OCI-LY1 (cell line): Measurements from ENCODE around the gene ERRFI1.

Experiments used
- H2AFZ ChIP-seq: fragments of 200-600 bp; sonication (generic), shearing (Covaris generic); 2 replicates; pipeline ENCODE4 v1.6.0; 2014; ENCODE audit warnings: antibody characterized with exemption, mild to moderate bottlenecking, low read length
- H3F3A ChIP-seq: fragments of 200-600 bp; sonication (generic), shearing (Covaris generic); 2 replicates; pipeline ENCODE4 v1.6.0; 2014; ENCODE audit warnings: mild to moderate bottlenecking, antibody characterized with exemption, low read length, moderate library complexity; ENCODE audit not compliant: insufficient read depth
- H3K27ac ChIP-seq: fragments of 200-600 bp; sonication (generic); 2 replicates; pipeline ENCODE4 v1.5.1; 2014; ENCODE audit warnings: low read length, mixed run types, mild to moderate bottlenecking, low read depth; ENCODE audit not compliant: poor library complexity, severe bottlenecking
- H3K27me3 ChIP-seq: fragments of 200-600 bp; sonication (generic); 2 replicates; pipeline ENCODE4 v1.6.0; 2014; ENCODE audit warnings: antibody characterized with exemption, mild to moderate bottlenecking, low read length, moderate library complexity; ENCODE audit not compliant: insufficient read depth
- H3K36me3 ChIP-seq: fragments of 200-600 bp; sonication (generic); 2 replicates; pipeline ENCODE4 v1.6.1; 2014; ENCODE audit warnings: mild to moderate bottlenecking, antibody characterized with exemption, low read length, moderate library complexity, mixed read lengths; ENCODE audit not compliant: insufficient read depth
- H3K4me1 ChIP-seq: fragments of 200-600 bp; sonication (generic); 2 replicates; pipeline ENCODE4 v1.5.1; 2014; ENCODE audit warnings: mild to moderate bottlenecking, low read length, moderate library complexity; ENCODE audit not compliant: insufficient read depth, severe bottlenecking
- H3K4me2 ChIP-seq: fragments of 200-600 bp; sonication (generic), shearing (Covaris generic); 2 replicates; pipeline ENCODE4 v1.6.1; 2014; ENCODE audit warnings: low read length
- H3K4me3 ChIP-seq: fragments of 200-600 bp; sonication (generic); 2 replicates; pipeline ENCODE4 v1.5.1; 2014; ENCODE audit warnings: low read length, low read depth, mild to moderate bottlenecking, mixed read lengths; ENCODE audit not compliant: poor library complexity, severe bottlenecking
- H3K79me2 ChIP-seq: fragments of 200-600 bp; shearing (Covaris generic); 2 replicates; pipeline ENCODE4 v1.6.1; 2016; ENCODE audit warnings: mixed run types, low read length, mixed read lengths; ENCODE audit not compliant: insufficient read depth
- H3K9ac ChIP-seq: fragments of 200-600 bp; sonication (generic), shearing (Covaris generic); 2 replicates; pipeline ENCODE4 v1.6.1; 2014; ENCODE audit warnings: mild to moderate bottlenecking, low read length, mixed read lengths
- H3K9me2 ChIP-seq: fragments of 200-600 bp; sonication (generic), shearing (Covaris generic); 2 replicates; pipeline ENCODE4 v1.6.1; 2014; ENCODE audit warnings: low read depth, mild to moderate bottlenecking, low read length, mixed read lengths
- H3K9me3 ChIP-seq: fragments of 200-600 bp; shearing (Covaris generic); 2 replicates; pipeline ENCODE4 v1.6.1; 2014; ENCODE audit warnings: low read length, mixed read lengths
- H4K20me1 ChIP-seq: fragments of 200-600 bp; sonication (generic), shearing (Covaris generic); 2 replicates; pipeline ENCODE4 v1.6.0; 2016; ENCODE audit warnings: mild to moderate bottlenecking, low read length; ENCODE audit not compliant: insufficient read depth
- CTCF ChIP-seq: fragments of 200-600 bp; sonication (generic), shearing (Covaris generic); IDR thresholded peaks from 2 replicates; pipeline ENCODE4 v1.5.1; 2017; ENCODE audit warnings: mild to moderate bottlenecking, antibody characterized with exemption, low read length, moderate library complexity, mixed read lengths
- EZH2 ChIP-seq: fragments of 200-600 bp; sonication (generic), shearing (Covaris generic); IDR thresholded peaks from 2 replicates; pipeline ENCODE4 v1.8.0; 2017; ENCODE audit warnings: borderline replicate concordance, mixed run types, mild to moderate bottlenecking, antibody characterized with exemption, low read length, moderate library complexity, mixed read lengths

Gene ERRFI1

GRCh38 chr1:7962636-7963377 is 63.3 kb downstream of the ERRFI1 start:
- H3K9ac ChIP-seq = peak overlapping the region; percentile 91
- peaks cover 51% of the 10 kb centered on the region for H3K36me3 ChIP-seq
- peaks cover 18% of the 10 kb centered on the region for H3K79me2 ChIP-seq
- no peak overlapping the region for H2AFZ ChIP-seq
- H3K4me2 ChIP-seq = peak overlapping the region; percentile 85
- no peaks in the 10 kb centered on the region for H3K27me3 ChIP-seq
- no peaks in the 10 kb centered on the region for H3K9me3 ChIP-seq
- no peaks in the 10 kb centered on the region for H4K20me1 ChIP-seq
- H3K27ac ChIP-seq = no peak overlapping the region
- H3K9me2 ChIP-seq = no peaks in the 10 kb centered on the region
- H3K4me1 ChIP-seq = peaks cover 34% of the 10 kb centered on the region
- H3K4me3 ChIP-seq = peak overlapping the region; percentile 99
- TF ChIP-seq EZH2 (no peak), CTCF (no peak)
- H3F3A ChIP-seq = no peaks in the 10 kb centered on the region

GRCh38 chr1:7962014-7962335 is 64.1 kb downstream of the ERRFI1 start:
- H3K4me2 ChIP-seq = peak overlapping the region; percentile 85
- no peaks in the 10 kb centered on the region for H3K9me3 ChIP-seq
- H3K36me3 ChIP-seq = peaks cover 42% of the 10 kb centered on the region
- peak overlapping the region; percentile 99 for H3K4me3 ChIP-seq
- H3F3A ChIP-seq = no peaks in the 10 kb centered on the region
- no peak for TF ChIP-seq CTCF
- no peak for TF ChIP-seq EZH2
- H3K9me2 ChIP-seq = no peaks in the 10 kb centered on the region
- no peaks in the 10 kb centered on the region for H3K27me3 ChIP-seq
- no peak overlapping the region for H2AFZ ChIP-seq
- H3K27ac ChIP-seq = peak overlapping the region; percentile 60
- peaks cover 28% of the 10 kb centered on the region for H3K4me1 ChIP-seq
- no peaks in the 10 kb centered on the region for H4K20me1 ChIP-seq
- H3K79me2 ChIP-seq = peaks cover 18% of the 10 kb centered on the region
- peak overlapping the region; percentile 91 for H3K9ac ChIP-seq
